ENCODE measurements around the gene GLIPR1.
"Not testable (repeated sequence)": the region's sequence is repeated elsewhere in the genome, so short reads cannot be mapped to it uniquely, and the experiment has no call there.

GLIPR1 gene

DNA sequence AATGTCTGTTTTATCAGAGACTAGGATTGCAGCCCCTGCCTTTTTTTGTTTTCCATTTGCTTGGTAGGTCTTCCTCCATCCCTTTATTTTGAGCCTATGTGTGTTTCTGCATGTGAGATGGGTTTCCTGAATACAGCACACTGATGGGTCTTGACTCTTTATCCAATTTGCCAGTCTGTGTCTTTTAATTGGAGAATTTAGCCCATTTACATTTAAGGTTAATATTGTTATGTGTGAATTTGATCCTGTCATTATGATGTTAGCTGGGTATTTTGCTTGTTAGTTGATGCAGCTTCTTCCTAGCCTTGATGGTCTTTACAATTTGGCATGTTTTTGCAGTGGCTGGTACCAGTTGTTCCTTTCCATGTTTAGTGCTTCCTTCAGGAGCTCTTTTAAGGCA, 40.7 kb downstream of the GLIPR1 start:
- DNase-seq (ENCODE audit: low spot score), result not testable (repeated sequence)

DNA sequence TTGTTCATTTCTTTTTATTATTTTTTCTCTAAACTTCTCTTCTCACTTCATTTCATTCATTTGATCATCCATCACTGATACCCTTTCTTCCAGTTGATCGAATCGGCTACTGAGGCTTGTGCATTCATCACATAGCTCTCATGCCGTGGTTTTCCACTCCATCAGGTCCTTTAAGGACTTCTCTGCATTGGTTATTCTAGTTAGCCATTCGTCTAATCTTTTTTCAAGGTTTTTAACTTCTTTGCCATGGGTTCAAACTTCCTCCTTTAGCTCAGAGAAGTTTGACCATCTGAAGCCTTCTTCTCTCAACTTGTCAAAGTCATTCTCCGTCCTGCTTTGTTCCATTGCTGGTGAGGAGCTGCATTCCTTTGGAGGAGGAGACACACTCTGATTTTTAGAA, 41.6 kb downstream of the GLIPR1 start:
- DNase-seq (ENCODE audit: low spot score), result not testable (repeated sequence)

GRCh38 chr12:75525263-75525662, 44.7 kb downstream of the GLIPR1 start:
- no peak for DNase-seq (ENCODE audit: low spot score)

DNA sequence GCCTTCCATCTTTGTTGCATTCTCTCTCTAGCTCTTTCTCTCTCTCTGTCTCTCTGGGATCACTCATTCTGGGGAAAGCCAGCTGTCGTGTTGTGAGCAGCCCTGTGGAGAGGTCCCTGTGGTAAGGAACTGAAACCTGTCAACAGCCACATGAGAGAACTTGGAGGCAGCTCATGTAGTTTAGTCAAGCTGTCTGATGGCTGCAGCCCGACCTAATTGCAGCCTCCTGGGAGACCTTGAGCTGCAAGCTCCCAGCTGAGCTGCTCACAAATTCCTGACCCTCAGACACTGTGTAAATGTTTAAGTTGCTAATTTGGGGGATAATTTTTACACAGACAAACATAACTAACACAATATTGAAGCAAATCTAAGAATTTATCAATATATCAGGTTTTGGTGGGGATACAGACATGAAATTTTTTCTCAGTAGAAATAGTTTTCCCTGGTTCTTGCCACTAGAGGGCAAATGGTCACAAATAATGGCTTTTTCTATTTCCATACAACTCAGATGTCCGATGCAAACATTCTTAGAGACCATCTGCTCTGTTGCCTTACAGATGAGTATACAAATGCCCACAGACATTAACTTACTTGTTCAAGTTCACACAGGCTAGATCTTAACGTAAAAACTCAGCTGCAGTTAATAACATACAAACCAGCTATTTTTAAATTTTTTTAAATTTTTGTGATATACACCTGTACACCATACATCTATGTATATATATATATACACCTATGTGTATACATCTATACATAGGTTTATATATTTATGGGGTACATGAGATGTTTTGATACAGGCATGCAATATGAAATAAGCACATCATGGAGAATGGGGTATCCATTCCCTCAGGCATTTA, 46.3 kb downstream of the GLIPR1 start:
- DNase-seq (ENCODE audit: low spot score), result peak; percentile 42

- DNase-seq (ENCODE audit: low spot score), result no peak
These were observed 47.7 kb downstream of the GLIPR1 start for GRCh38 chr12:75528272-75528671.

DNA sequence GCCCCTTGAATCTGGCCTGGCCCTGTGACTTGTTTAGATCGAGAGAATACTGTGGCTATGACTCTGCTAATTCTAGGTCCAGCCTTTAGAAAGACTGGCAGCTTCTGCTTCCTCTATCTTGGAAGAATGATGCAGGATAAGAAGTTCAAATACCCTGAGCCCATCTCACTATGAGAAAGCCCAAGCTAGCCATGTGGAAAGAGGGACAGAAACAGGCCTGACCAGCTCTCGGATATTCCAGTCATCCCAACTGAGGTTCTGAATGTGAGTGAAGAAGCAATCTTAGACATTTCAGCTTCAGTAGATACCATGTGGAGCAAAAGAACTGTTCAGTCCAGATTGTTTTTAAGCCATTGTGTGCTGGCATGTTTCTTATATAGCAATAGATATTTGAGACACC, 48.1 kb downstream of the GLIPR1 start:
- DNase-seq (ENCODE audit: low spot score), result no peak

DNA sequence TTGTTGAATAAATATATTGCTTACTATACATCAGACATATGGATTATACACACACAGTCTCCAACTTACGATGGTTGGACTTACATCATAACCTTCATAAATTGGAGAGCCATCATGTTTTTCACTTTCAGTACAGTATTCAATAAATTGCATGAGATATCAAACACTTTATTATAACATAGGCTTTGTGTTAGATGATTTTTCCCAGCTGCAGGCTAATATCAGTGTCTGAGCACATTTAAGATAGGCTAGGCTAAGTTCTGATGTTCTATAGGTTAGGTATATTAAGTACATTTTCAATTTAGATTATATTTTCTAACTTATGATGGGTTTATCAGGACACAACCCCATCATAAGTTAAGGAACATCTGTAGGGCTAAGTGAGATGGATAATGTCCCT, 48.8 kb downstream of the GLIPR1 start:
- no peak for DNase-seq (ENCODE audit: low spot score)

DNA sequence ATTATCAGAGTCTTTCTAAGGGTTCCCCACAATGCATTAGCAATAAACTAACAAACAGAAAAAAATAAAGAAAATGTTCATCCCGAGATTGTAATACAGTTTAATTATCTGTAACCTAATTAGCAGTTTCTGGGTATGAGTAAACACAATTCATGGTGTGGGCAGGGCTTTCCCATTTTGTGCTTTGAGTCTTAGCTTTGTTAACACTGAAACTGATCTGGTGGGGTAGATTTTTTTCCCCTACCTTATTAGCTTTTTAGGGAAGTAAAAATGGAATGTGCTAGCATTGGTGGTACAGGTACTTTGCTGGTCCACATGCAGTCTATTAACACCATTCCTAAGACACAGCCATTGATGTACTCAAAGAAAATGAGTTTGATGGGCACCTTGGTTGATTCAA, 49.3 kb downstream of the GLIPR1 start:
- no peak for DNase-seq (ENCODE audit: low spot score)

DNA sequence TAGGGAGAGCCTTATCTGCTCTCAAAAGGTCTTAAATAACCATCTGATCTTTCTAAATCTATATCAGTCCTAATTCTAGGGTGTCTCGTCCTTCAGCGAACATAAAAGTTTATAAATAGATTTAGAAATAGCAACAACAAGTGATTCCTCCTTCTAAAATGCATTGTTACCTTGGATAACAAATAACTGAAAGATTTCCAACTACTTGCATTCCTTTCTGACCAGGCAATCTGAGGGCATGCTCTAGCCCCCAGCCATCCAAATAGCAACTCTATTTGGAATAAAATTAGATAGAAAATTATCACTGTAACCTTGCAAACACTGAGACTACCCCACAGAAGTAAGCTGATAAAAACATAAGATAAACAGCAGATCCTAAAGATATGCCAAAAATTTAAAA, 52.7 kb downstream of the GLIPR1 start:
- DNase-seq (ENCODE audit: low spot score), result no peak

- DNase-seq (ENCODE audit: low spot score), result no peak
These were observed 59.3 kb downstream of the GLIPR1 start for GRCh38 chr12:75539889-75540288.

GRCh38 chr12:75542942-75543341, 62.4 kb downstream of the GLIPR1 start:
- no peak for DNase-seq (ENCODE audit: low spot score)

GRCh38 chr12:75543529-75543928, 63.0 kb downstream of the GLIPR1 start:
- no peak for DNase-seq (ENCODE audit: low spot score)

DNA sequence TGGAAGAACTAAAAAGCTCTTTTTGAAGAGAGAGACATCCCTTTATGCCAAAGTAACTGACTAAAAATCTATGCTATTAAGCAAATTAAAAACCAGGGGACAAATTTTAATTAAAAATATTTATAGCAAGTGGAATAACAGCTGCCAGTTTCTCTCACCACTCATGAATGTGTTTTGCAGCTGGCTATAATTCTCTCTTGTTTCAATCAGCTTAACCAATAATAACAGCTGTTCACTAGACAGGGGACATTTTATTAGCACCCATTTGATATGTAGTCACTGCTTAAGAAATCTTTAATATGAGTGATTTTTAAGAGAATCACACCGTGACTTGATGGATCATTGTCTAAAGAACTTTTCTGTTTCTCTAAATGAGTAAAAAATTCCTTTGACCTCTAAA, 65.1 kb downstream of the GLIPR1 start:
- DNase-seq (ENCODE audit: low spot score), result no peak

DNA sequence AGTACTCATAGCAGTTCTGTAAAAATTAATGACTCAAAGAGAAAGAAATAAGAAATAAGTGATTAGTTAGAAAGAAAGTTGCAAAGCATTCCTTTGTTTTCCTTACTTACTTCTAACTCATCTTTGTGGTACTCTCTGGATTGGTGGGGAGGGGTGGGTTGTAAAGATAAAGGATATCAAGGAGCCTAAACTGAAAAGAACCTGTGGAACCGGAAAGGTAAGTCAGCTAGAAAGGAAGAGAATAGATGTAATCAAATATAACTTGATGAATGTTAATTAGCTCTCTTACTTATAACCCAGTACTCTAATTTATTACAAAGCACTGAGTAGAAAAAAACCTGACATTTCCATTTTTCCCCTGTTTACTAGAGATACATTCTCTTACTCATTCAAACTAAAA, 68.3 kb downstream of the GLIPR1 start:
- no peak for DNase-seq (ENCODE audit: low spot score)

DNA sequence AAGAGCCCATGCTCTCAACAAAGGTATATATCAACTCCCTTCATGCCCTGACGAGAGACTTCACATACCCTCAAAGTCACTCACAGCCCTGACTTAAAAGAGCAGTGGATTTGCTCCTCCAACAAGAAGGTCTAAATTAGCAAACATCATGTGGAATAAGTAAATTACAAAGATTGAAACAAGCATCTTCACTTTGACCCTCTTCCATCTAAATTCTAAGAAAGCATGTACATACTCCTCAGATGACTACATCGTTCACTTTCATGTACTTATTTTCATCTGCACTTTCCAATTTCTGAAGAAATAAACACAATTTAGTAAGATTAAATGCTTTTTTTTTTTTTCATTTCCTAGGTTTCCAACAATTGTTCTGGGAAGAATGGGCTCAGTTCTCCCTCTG, 69.4 kb downstream of the GLIPR1 start:
- DNase-seq (ENCODE audit: low spot score), result no peak

DNA sequence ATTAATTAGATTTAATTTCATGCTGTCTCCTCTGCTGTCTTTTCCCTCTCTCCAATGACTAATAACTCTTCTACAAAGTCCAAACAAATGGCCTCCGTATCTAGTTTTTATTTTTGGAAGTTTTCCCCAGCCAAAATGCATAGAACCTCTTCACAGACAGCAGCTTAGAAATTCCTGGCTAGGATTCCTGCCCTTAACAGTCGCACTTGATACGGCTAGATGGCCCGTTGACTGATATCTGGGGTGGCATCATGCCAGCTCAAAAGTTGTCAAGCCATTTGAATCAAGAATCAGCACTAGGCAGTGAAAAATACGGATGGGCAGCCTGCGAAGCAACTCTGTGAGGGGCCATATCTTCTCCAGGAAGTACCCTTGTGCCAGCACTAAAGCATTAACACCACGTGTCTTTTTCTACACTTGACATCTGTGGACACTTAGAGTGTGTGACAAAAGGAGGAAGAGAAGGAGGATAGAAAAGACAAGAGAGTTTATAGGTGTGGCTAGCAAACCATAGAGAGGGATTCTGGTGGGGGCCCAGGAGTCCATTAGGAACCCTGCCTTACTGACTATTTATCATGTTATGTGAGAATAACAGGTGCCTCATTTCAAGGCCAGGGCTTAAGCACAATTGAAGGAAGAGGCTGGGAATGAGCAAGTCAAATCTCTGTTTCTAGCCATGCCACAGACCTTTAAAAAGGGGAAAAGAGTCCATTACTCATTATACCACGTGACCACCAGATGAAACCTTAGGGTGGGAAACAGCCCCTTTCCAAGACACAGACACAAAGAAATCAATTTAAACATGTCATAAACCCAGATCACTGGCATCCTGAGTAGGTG, 70.1 kb downstream of the GLIPR1 start:
- DNase-seq (ENCODE audit: low spot score), result no peak

DNA sequence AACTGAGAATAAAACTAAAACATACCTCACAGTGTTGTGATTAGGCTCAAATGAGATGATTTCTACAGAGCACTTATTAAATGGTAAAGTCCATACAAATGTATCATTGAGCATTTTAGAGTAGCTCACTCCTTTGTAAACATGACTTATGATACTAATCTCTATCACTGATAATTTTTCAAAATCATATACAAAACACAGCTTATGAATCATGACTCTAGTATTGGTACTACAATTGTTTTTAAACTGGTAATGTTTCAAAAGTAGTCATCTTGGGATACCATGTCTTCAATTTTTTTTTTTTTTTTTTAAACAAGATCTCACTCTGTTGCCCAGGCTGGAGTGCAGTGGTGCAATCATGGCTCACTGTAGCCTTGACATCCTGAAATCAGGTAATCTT, 70.9 kb downstream of the GLIPR1 start:
- no peak for DNase-seq (ENCODE audit: low spot score)

GRCh38 chr12:75553398-75553797, 72.8 kb downstream of the GLIPR1 start:
- no peak for DNase-seq (ENCODE audit: low spot score)

Measured in CD4-positive, alpha-beta T cell treated with Interleukin-15 for 4 hours (primary cell).